HK-2 (cell line): ENCODE measurements around the gene C20orf173.

Source experiments
- DNase-seq: peaks from one replicate; pipeline ENCODE4 v3.0.0-alpha.2; 2018; ENCODE audit not compliant: unreplicated experiment

The C20orf173 gene

GRCh38 chr20:35506872-35507638 is 22.4 kb downstream of the C20orf173 start:
- no peak for DNase-seq

GRCh38 chr20:35506179-35506578 is 23.3 kb downstream of the C20orf173 start:
- no peak for DNase-seq

- no peak for DNase-seq
Measured at GRCh38 chr20:35504751-35505150, 24.7 kb downstream of the C20orf173 start.

GRCh38 chr20:35503841-35504561 is 25.5 kb downstream of the C20orf173 start:
- DNase-seq, result no peak

- DNase-seq, result no peak
Measured at GRCh38 chr20:35503281-35503680, 26.2 kb downstream of the C20orf173 start.

- DNase-seq, result no peak
Measured at GRCh38 chr20:35502352-35502751, 27.1 kb downstream of the C20orf173 start.

GRCh38 chr20:35499271-35499670 is 30.2 kb downstream of the C20orf173 start:
- DNase-seq, result no peak

- no peak for DNase-seq
Measured at GRCh38 chr20:35497780-35498189, 31.7 kb downstream of the C20orf173 start.

- DNase-seq, result no peak
Measured at GRCh38 chr20:35497320-35497719, 32.1 kb downstream of the C20orf173 start.

- no peak for DNase-seq
Measured at GRCh38 chr20:35496481-35496880, 33.0 kb downstream of the C20orf173 start.

- DNase-seq, result no peak
Measured at GRCh38 chr20:35492352-35492751, 37.1 kb downstream of the C20orf173 start.

GRCh38 chr20:35491823-35492222 is 37.6 kb downstream of the C20orf173 start:
- no peak for DNase-seq

GRCh38 chr20:35490736-35491181 is 38.7 kb downstream of the C20orf173 start:
- no peak for DNase-seq

- DNase-seq, result no peak
Measured at GRCh38 chr20:35489717-35490116, 39.7 kb downstream of the C20orf173 start.

GRCh38 chr20:35487479-35487878 is 42.0 kb downstream of the C20orf173 start:
- DNase-seq, result no peak

GRCh38 chr20:35479798-35480197 is 49.7 kb downstream of the C20orf173 start:
- no peak for DNase-seq

GRCh38 chr20:35478804-35479472 is 50.5 kb downstream of the C20orf173 start:
- DNase-seq, result no peak
